HG03571 (cell line): ENCODE results near the gene CNIH2.
"Not testable (repeated sequence)": the region's sequence is repeated elsewhere in the genome, so short reads cannot be mapped to it uniquely, and the experiment has no call there.

Experiments
- ATAC-seq: cut with Tn5 transposase; IDR thresholded peaks from one replicate; pipeline ENCODE4 v1.9.1; 2021; ENCODE audit not compliant: unreplicated experiment

CNIH2 gene

GRCh38 chr11:66289548-66290329, 11.8 kb downstream of the CNIH2 start:
- peak; percentile 34 for ATAC-seq

DNA sequence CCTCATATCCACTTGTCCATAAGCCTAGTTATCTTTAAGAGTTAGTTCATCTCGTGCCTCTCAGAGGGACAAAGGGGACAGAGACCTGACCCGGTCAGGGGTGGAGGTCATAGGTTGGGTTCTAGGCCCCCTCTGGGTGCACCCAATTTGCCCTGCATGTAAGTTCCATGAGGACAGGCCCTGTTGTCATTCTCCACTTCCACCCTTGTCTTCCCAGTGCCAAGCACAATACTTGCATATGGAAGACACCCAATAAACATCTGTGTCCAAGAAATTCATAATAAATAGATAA, 12.3 kb downstream of the CNIH2 start:
- ATAC-seq = no peak

DNA sequence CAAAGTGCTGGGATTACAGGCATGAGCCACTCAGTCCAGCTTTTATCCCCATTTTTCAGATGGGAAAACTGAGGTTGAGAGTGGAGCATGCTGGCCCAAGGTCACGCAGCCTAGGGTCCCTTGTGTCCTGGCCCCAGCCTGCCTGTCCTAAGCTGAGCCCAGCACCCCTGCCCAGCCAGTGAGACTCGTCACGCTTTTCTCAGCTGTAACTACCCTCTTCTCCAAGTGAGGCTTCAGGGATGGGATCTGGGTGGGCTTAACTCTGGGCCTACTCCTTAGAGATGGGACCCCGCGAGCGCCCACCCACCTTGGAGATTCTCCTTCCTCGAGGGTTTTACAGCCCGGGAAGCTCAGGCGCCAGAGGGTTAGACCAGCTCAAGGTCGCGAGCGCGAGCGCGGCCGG, 13.3 kb downstream of the CNIH2 start:
- no peak for ATAC-seq

DNA sequence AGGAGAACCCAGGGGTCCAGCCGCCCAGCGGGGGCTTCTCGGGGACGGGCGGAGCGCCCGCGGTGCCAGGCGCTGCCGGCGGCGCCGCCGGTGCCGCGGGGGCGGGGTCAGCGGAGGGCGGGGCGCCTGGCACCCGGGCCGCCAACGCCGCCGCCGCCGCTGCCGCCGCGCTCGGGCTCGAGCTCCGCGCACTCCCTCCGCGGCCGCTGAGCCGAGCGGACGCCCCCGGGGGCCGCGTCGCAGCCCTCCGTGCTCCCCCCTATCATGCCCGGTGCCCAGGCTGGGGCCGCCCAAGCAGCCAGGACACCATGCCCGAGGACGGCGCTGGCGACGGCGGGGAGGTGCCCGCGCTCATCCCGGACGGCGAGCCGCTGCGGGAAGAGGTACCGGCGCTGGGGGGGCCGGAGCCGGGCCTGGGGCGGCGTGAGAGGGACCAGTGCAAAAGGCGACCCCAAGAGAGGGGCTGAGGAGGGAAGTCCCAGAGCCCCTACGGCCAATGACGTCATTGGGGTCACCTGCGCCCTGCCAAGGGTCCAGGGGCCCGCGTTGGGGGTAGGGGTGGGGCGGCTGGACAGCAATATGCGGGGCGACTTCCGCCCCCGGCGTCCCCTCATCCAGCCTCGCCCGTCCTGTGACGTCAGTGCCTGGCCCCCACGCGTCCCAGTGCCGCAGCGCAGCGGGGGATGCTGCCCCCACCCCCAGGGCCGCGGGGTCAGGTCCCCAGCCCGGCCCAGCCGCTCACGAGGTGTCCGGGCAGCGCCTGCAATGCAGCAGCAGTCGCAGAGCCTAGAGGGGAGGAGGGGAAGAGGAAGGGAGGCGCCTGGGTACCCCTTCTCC, 13.9 kb downstream of the CNIH2 start, which contains the start of gene TMEM151A:
TMEM151A (plus strand) TSS at position 189 of the 837 bp plus-strand sequence; CDS start at position 309, 120 bp downstream.
- ATAC-seq = no peak

- no peak for ATAC-seq
Observed at GRCh38 chr11:66292543-66293332, 14.8 kb downstream of the CNIH2 start.

GRCh38 chr11:66293352-66293751, 15.4 kb downstream of the CNIH2 start:
- ATAC-seq = no peak

- ATAC-seq = no peak
Observed at GRCh38 chr11:66293777-66294625, 16.0 kb downstream of the CNIH2 start.

GRCh38 chr11:66294626-66295620, 16.9 kb downstream of the CNIH2 start:
- ATAC-seq = no peak

- no peak for ATAC-seq
Observed at GRCh38 chr11:66297610-66298009, 19.6 kb downstream of the CNIH2 start.

GRCh38 chr11:66299186-66299585, 21.2 kb downstream of the CNIH2 start:
- ATAC-seq = no peak

DNA sequence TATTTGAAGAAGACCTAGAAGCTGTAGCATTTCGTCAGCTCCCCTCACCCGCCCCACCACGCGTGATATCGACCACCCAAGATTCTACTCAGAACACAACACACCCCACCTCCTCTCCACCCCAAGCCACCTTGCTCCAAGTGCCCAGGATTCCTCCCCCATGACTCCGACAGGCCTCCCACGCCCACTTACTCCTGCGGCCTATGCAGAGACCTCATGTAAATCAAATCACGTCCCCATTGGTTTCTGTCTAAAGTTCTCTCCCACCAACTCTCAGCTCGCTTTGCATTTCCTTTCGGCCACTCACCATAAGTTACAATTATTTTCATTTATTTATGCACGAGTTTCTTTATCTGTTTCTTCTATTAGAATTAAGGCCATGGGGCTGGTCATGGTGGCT, 24.7 kb downstream of the CNIH2 start:
- no peak for ATAC-seq

GRCh38 chr11:66309475-66309874, 31.5 kb downstream of the CNIH2 start:
- no peak for ATAC-seq

GRCh38 chr11:66310324-66310723, 32.3 kb downstream of the CNIH2 start:
- ATAC-seq = no peak

DNA sequence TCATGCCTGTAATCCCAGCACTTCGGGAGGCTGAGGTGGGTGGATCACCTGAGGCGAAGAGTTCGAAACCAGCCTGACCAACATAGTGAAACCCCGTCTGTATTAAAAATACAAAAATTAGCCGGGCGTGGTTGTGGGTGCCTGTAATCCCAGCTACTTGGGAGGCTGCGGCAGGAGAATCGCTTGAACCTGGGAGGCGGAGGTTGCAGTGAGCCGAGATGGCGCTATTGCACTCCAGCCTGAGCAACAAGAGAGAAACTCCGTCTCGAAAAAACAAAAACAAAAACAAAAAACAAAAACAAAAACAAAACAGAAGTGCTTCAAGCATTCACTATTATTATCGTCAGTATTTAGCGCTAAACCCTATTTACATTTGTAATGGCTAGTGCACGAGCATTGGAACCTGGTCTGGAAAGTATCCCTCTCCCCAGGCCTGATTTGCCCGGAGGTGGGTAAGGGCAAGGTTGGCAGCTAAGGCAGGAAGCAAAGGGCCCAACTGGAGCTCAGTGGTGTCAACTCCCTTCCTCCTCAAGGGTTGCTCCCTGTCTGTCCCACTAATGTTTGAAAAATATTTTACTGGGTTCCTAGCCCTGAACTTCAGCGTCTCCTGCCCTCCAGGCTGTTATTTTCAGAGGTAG, 32.9 kb downstream of the CNIH2 start:
- not testable (repeated sequence) for ATAC-seq

- ATAC-seq = no peak
Observed at GRCh38 chr11:66311470-66311964, 33.5 kb downstream of the CNIH2 start.

- ATAC-seq = peak; percentile 71
Observed at GRCh38 chr11:66311965-66312548, 34.1 kb downstream of the CNIH2 start.

DNA sequence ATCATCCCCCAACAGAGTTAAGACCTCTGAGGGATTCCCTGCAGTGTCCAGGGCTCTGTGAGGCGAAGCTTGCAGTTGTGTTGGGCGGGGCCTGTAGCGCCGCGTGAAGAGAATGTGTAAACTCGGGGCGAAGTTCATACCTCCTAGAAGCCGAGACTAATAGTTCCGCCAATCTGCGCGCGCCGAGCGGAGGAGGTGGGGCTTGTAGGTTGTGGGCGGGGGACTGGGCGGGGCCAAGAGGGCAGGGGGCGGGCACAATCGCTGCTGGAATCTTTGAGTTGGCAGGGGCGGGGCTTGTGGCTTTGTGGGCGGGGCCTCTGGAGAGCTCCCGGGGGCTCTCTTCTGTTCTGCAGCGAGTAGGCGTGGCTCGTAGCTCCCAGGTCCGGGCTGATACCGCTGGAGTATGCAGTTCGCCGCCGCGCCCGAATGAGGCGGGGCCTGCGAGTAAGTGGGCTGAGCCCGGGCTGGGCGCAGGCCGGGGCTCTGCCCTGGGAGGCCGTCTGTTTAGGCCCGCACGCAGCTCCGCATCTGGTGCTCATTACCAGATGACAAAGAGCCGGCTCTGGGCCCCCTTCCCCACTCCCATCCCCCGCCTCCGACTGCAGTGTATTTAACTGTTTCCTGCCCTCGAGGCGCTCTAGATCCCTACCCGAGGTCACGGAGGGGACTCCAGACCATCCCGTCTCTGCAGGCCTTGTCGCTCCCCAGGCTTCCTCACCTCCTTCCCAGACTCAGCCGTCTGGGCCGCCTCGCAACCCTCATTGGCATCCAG, 34.8 kb downstream of the CNIH2 start:
- peak; percentile 43 for ATAC-seq
